HG03280 (cell line): ENCODE results near the gene C16orf89.
"Not testable (repeated sequence)": the region's sequence is repeated elsewhere in the genome, so short reads cannot be mapped to it uniquely, and the experiment has no call there.

Source experiments
- ATAC-seq: cut with Tn5 transposase; IDR thresholded peaks from one replicate; pipeline ENCODE4 v1.9.1; 2021; ENCODE audit warnings: mild to moderate bottlenecking, moderate library complexity; ENCODE audit not compliant: unreplicated experiment

The C16orf89 gene, protein sequence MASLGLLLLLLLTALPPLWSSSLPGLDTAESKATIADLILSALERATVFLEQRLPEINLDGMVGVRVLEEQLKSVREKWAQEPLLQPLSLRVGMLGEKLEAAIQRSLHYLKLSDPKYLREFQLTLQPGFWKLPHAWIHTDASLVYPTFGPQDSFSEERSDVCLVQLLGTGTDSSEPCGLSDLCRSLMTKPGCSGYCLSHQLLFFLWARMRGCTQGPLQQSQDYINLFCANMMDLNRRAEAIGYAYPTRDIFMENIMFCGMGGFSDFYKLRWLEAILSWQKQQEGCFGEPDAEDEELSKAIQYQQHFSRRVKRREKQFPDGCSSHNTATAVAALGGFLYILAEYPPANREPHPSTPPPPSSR

DNA sequence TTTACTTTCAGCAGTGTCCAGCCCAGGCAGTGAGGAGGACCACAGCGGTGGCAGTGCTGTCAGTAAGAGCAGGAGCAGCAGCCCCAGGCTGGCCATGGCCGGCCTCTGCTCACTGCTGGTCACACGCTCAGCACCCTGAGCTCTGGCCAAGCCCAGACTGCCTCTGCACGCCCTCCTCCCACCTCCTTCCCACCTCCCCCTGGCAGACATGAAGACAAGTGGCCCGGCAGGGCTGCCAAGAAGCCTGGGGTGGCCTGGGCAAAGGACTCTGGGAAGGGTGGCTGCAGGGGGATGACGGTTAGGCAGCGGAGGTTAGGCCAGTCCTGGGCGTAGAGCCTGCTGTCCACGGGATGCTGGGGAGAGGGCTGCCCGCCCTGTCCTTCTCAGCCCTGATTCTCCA is at the start of gene C16orf89:
TSS of gene C16orf89 (minus strand) at position 144 of the 400 bp plus-strand sequence. CDS start at position 96, 48 bp downstream.
- no peak for ATAC-seq

DNA sequence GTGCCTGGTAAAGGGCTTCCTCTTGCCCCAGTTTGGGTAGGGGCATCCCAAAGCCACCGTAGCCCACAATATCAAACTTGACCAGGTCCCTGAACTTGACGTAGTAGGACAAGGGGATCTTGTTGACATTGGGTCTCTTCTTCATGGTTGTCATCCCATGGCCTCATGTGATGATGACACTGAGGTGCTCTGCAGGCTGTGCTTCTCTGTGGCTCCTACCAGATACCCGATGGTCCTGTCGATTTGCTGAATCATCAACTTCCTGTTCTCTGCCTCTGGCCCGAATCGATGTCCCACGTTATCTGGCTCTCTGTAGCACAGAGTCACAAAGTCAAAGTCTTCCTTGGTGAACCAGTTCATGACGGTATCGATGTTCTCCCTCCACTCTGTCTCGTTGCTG is 45.2 kb upstream of the C16orf89 start:
- ATAC-seq = not testable (repeated sequence)

DNA sequence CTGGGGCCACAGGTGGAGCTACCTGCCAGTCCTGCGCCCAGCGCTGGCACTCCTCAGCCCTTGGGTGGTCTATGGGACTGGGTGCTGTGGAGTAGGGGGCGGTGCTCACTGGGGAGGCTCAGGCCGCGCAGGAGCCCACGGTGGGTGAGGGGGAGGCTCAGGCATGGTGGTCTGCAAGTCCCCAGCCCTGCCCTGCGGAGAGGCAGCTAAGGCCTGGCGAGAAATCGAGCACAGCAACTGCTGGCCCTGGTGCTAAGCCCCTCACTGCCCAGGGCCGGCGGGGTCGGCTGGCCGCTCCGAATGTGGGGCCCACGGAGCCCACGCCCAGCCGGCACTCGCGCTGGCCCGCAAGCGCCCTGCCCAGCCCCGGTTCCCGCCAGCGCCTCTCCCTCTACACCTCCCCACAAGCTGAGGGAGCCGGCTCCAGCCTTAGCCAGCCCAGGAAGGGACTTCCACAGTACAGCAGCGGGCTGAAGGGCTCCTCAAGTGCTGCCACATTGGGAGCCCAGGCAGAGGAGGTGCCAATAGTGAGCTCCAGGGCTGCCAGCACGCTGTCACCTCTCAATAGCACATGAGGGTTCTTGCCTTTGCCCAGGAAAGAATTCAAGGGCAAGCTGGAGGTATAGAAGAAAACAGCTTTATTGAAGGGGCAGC is 42.9 kb upstream of the C16orf89 start:
- no peak for ATAC-seq

DNA sequence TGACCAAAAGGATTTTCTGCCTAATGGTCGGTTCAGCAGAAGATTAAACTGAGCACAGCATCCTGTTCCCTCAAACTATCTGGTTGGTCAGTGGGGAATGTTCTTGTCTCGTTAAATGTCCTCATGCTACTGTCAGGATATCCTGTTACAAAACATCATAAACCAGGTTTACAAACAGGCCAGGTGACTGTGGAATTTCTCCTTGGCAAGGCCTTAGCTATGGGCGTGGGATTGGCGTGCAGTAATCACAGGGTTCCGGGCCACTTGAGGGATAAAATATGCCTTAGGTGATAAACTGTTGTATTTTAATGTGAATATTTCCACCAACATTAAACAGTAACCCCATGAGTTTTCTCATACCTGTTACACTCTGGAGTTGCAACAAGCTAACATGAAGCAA is 39.3 kb upstream of the C16orf89 start:
- ATAC-seq = not testable (repeated sequence)

DNA sequence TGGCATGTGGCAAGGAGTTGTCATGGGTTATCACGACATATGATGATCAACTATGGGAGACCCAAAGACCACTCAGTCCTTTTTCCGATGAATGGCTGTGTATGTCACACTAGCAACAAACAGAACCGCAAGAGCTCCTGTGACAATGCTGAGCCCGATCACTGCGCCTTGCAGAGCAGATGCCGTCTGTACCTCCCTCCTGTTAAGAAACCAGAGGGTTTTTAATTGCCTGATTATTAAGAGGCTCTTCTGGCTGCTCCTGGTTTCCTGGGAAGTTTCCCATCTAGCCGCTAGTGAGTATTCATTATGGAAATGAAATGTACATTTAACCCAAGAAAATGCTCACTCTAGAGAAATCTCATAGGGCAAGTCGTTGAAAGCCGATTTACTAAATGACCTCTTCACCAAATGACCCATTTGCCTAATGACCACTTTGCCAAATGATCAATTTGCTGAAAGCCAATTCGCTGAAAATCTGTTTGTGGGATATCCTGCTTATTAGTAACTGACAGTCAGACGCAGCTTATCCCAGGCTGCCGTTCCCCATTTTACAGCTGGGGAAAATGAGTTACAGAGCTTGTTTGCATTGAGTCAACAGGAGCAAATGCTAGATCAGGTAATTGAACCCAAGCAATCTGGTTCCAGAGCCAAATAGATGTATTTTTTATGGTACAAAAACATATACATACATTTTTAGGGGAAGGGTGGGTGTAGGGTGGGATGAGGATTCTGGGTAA is 37.7 kb upstream of the C16orf89 start:
- ATAC-seq = not testable (repeated sequence)

DNA sequence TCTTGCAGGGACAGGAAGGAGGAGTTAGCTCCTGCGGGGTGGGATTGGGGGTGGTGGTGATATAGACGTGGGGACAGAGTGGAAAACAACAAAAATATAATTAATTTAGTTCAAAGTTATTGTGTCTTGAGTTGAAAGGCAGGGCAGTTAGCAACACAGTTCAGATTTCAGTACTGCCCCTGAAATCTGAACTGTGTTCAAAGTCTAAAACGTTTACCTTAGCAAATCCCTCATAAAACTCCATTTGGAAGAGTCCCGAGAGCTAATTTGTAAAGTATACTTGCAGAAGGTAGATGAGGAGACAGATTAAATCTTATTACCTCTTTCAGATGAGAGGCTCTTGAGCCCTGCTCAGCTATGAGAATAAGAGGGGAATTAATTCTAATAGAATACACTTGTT is 33.4 kb upstream of the C16orf89 start:
- ATAC-seq = not testable (repeated sequence)

DNA sequence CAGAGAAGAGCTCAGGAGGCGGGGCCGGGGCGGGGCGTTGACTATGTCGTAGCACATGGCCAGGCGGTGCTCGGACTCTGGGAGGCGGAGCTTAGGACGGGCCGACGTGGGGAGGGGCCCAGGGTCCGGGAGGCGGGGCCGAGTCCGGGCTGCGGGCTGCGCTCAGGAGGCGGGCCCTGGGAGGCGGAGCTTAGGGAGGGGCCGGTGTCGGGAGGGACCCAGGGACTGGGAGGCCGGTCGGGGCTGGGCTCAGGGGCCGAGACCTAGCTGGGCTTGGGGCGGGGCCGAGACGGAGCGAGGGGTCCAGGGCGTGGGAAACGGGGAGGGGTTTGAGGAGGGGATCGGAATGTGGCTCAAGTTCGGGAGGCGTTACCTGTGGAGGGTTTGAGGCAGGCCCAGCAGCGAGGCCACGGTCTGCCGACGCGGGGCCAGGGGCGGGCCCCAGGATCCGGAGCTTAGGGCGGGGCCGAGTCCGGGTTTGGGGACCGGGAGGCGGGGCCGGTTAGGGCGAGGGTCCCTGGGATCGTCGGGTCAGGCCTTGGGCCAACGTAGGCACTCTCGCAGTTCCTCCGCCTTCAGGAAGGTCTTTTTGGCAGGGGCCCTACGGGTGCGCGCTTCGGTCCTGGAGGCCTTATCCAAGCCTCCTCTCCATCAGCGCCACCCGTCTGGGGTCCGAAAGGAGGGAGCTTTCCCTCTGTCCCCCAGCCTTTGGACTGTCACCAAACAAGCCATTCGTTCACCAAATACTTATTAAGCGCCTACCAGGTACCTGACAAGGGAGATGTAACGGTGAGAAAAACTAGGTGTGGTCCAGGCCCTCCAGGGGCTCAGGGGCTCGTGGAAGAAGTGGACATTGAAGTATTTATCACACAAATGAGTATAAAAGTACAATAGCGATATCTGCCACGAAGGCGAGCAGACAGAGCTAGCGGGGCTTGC is 32.7 kb upstream of the C16orf89 start:
- ATAC-seq = peak; percentile 70

DNA sequence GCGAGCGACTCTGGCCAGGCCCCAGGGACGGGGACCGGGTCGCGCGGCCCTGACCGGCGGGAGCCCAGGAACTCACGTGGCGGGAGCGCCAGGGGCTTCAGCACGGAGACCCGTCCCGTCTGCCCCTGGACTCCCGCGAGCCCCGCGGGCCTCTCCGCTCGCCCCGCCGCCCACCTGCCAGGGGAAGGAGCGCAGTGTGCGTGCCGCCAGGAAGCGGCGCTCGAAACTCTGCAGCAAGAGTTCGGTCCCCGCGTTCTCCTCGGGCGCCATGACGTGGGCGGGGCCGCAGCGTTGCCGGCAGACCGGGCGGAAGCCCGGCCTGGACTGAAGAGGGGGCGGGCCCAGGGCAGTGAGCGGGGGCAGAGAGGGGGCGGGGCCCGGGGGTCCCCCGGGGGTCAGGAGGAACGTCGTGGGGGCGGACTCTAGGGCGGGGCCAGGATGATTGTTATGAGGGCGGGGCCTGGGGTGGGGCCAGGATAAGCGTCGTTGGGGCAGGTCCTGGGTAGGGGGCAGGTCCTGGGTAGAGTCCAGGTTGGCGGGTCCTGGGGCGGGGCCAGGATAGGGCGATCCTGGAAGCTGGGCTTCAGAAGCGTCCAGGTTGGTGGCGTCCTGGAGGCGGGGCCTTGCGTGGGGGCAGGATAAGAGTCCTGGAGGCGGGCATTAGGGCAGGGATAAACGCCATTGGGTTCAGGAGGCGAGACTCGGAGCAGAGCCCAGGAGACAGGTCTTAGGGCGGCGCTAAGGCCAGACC is 31.9 kb upstream of the C16orf89 start, which contains the start of gene EEF2KMT:
TSS of gene EEF2KMT (minus strand) at position 326 of the 751 bp plus-strand sequence. CDS start at position 270, 56 bp downstream.
- ATAC-seq = peak; percentile 97

DNA sequence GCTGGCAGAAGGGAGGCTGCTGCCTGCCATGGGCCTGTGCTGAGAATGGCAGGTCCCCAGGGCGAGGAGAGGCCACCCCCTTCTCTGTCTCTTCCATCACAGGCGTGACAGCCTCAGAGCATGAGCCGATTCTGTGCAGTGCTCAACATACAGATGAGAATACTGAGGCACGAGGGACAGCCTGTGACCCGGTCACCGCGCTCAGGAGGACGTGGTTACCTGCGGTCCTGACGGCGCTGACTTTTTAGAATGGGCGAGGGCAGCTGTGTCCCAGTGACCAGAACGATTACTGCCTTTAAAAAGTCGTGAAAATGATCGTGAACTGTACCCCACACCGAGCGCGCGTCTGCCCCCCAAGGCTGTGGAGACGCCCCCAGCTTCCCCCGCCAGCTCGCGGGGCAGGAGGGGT is 31.3 kb upstream of the C16orf89 start:
- not testable (repeated sequence) for ATAC-seq

DNA sequence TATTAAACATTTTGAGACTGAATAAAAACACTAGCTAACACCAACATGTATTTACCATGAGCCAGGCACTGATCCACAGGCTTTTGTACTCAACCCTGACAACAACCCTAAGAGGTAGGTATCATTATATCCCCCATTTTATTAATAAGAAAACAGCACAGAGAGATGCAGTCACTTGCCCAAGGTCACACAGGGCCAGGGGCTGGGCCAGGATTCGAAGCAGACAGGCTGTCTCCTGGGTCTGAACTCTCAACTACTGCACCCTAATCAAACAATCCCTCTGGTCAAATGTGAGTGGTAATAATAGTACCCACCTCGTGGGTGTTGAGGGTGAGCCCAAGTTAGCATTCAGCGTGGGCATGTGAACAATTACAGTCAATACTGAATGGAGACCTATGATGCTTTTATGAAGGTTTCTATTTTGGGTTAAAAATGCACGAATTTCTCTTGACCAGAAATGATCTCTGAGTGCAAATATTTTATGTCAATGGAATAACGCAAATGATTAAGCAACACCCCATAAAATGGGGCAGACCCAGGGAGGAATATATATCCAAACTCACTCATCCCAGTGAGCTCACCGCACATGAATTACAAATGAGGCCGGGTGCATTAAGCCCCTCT is 30.8 kb upstream of the C16orf89 start:
- not testable (repeated sequence) for ATAC-seq

DNA sequence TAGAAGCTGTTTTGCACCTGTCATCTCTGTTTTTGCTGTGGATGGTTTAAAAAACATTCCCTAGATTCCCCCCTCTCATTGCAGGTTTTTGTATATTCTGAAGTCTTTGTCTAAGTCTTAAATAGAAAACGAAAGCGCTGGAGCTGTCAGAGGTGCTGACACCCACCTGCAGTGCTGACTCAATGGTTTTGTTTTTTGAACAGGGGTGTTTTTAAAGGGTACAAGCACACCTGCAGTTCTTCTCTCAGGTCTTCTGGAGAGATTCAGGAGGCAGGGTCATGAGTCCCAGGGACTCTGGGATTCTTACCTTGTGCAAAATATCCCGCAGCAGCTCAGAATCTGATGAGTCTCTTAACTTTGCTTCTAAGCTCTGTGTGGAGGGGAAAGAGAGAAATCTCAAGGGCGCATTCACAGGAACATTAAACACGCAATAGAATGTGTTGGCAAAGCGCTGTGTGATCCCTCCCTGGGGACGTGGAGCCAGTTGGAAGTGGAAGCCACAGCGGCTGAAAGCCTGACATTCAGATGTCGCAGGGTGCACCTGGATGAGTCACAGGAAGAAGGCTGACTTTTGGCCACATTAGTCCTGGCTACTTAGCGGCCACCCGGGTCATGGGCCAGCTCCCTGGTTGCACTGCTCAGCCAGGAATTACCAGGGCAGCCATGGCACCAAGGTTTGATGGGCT is 29.5 kb upstream of the C16orf89 start:
- not testable (repeated sequence) for ATAC-seq

DNA sequence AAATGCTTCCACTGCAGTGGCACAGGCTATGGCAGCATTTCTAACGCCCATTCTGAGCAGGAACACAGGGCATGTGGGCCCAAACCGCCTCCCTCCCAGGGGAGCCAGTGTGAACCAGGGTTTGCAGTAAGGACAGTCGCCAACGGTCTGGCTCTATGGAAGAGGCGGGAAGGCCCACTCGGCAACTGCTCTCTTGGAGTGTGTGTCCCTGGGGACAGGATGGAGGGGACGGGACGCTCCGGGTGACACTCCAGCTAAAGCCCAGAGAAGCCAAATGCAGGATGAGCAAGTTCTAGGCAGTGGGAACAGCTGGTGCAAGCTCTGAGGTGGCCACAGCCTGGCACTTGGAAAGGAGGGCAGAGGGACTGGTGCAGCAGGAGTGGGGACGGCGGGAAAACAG is 28.0 kb upstream of the C16orf89 start:
- not testable (repeated sequence) for ATAC-seq

DNA sequence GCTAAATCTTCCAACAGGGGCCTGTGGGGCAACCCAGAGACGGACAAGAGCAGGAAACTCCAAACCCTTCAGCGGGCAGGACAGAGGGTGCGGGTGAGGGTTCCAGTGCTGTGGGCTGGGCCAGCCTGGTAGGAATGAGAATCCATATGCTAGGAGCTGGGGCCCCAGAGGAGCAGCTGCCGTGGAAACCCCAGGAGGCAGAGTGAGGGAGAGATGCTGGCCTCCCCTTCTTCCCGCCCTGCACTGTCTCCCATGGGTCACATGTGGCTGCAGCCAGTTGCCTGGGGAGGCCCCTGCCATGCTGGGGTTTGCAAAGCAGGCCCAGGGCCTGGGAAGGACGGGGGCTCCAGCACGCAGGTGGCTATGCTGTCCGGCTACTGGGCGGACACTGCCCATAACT is 27.3 kb upstream of the C16orf89 start:
- not testable (repeated sequence) for ATAC-seq

DNA sequence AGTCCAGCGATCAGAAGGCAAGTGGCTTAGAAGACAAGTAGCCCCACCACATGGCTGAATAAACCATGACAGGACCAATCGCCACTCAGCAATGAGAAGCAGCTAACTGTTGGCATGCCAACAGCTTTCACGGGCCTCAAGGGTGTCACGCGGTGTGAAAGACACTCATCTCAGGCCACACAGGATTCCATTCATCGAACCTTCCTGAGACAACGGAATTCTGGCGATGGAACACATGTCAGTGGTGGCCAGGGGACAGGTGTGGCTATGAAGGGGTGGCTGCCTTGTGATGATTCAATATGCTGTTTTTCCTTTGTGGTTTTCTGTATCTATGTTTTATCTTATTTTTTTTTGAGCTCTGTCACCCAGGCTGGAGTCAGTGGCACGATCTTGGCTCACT is 24.8 kb upstream of the C16orf89 start:
- ATAC-seq = not testable (repeated sequence)

DNA sequence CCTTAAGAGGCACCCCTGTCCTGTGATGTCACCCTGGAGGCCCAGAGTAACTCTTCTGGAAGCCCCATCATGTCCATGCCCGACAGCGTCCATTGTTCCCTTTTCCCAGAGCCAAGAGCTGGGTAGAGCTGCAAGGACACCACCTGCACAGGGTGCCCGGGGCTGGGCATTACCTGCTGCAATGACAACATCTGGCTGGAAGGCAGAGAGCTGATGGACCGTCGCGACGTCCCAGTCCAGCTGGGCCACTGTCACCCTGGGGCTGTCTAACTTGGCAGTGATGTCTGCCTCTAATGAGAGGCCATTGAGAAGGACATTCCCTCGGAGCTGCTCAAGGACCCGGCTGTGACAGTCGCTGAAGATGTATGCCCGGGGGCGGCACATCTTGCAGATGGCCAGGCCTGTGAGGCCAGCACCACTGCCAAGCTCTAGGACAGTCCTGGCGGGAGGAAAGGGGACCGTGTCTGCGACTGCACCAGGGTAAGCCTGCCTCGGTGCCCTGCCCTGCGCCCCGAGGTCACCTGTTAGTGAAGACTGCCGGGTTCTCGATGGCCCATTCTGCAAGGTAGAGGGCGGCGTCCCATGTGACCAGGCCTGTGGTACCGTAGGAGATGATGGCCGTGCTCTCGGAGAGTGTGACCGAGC is 24.3 kb upstream of the C16orf89 start:
- ATAC-seq = not testable (repeated sequence)

DNA sequence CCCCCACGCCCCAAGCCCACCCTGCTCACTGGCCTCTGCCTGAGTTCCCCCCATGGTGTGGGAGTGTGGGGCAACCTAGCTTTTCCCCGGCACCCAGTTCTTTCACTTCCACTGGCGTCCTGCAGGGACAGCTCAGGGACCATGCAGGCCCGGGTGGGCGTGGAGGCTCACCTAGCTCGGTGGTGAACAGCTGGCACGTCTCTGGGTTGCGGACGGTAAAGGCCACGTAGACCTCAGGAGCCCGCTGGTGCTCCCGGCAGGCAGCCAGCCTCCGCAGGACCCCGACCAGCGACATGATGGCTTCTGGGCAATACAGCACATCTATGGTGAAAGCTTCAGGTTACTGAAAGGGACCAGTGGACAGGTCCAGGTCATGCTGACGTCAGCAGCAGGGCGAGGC is 23.2 kb upstream of the C16orf89 start:
- not testable (repeated sequence) for ATAC-seq

DNA sequence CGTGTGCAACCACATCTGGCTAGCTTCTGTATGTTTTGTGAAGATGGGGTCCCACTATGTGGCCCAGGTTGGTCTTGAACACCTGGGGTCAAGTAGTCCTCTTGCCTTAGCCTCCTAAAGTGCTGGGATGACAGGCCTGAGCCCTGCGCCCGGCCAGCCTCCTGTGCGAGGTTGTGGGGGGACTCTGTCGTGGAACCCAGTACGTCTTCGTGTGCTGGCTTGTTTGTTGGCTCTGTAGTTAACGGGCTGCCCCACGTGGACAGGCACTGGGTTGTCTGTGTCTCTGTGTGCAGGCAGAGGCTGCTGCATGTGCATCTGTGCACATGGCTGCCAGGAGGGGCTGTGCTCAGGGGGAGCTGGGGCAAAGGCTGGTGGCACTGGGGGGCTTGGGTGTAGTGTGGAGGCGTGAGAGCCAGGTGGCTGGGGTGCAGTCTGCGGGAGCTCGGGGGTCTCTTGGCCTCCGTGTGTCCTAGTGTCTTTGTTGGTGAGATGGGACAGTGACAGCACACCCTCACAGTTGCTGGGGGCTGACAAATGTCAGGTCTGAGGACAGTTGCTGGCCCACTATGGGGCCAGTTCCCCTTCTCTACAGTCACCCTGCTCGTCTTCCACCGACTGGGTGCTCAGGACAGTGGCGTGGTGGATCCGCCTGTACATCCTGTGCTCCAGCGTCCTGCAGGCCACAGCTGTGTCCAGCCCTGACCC is 22.5 kb upstream of the C16orf89 start:
- ATAC-seq = not testable (repeated sequence)
